Natural killer cell (primary cell): ENCODE measurements around the gene ARAP3. TPM values are rescaled to one million over a fixed set of nuclear protein-coding genes. Genes with fewer than 3 reads are reported as not detected.
A peak's percentile ranks its signal among the peaks of the same experiment; 100 is the strongest.

ENCODE experiments used
- ATAC-seq, 3 donors: fragments of 150-1000 bp in 2 of 3; fragments of 200-7000 bp in 1 of 3; cut with Tn5 transposase; 1 replicate in 1 of 3; 2 replicates in 2 of 3; pipeline ENCODE4 v1.10.0; 2021; ENCODE audit warnings: mild to moderate bottlenecking in 2 of 3, moderate library complexity in 2 of 3
- DNase-seq, 2 donors: peaks; one replicate each; pipeline versions ENCODE4 v3.0.0 to v3.0.0-alpha.2; 2013 to 2021; ENCODE audit warnings: mixed read lengths in 1 of 2
- H3K27ac ChIP-seq: one replicate; pipeline ENCODE4 v1.5.1; 2013; ENCODE audit warnings: mild to moderate bottlenecking, low read length
- H3K27me3 ChIP-seq: one replicate; pipeline ENCODE4 v1.6.1; 2013; ENCODE audit warnings: low read length; ENCODE audit not compliant: control insufficient read depth, insufficient read depth
- H3K36me3 ChIP-seq: one replicate; pipeline ENCODE4 v1.6.1; 2013; ENCODE audit warnings: low read length; ENCODE audit not compliant: control insufficient read depth, insufficient read depth
- H3K4me1 ChIP-seq: one replicate; pipeline ENCODE4 v1.6.1; 2013; ENCODE audit warnings: low read length; ENCODE audit not compliant: control insufficient read depth, insufficient read depth
- H3K4me3 ChIP-seq: one replicate; pipeline ENCODE4 v1.5.1; 2013; ENCODE audit warnings: low read length
- H3K9me3 ChIP-seq: one replicate; pipeline ENCODE4 v1.6.1; 2013; ENCODE audit warnings: low read length; ENCODE audit not compliant: control insufficient read depth, insufficient read depth
- H3K27ac Mint-ChIP-seq, 2 donors: one replicate each; pipeline ENCODE4 v1.8.0; 2022; ENCODE audit warnings: mild to moderate bottlenecking in 2 of 2, mixed read lengths in 2 of 2, moderate library complexity in 1 of 2
- H3K27me3 Mint-ChIP-seq, 2 donors: one replicate each; pipeline ENCODE4 v1.8.0; 2022; ENCODE audit warnings: low read depth in 2 of 2, mixed read lengths in 2 of 2
- H3K36me3 Mint-ChIP-seq: one replicate; pipeline ENCODE4 v1.8.0; 2022; ENCODE audit warnings: mixed read lengths
- H3K4me1 Mint-ChIP-seq, 2 donors: one replicate each; pipeline ENCODE4 v1.8.0; 2022; ENCODE audit warnings: mixed read lengths in 2 of 2
- H3K4me3 Mint-ChIP-seq: one replicate; pipeline ENCODE4 v1.8.0; 2022; ENCODE audit warnings: mild to moderate bottlenecking, moderate library complexity, mixed read lengths
- H3K9me3 Mint-ChIP-seq, 2 donors: one replicate each; pipeline ENCODE4 v1.8.0; 2022; ENCODE audit warnings: mixed read lengths in 2 of 2
- CTCF ChIP-seq: fragments of 200-600 bp; IDR thresholded peaks from one replicate; pipeline ENCODE4 v1.8.0; 2022; ENCODE audit warnings: antibody characterized with exemption
- WGBS: methylation state at CpG from one replicate; pipeline ENCODE4 v1.1.7; 2013; ENCODE audit warnings: missing lambda C conversion rate; ENCODE audit not compliant: insufficient coverage; 5-methylcytosine and 5-hydroxymethylcytosine counted together
- intact Hi-C: fragments of 100-400 bp; cut with micrococcal nuclease; formaldehyde crosslinking; loops from one replicate; pipeline ENCODE4 v1.14.2; 2022
- total RNA-seq, 4 donors: library from RNA; stranded (reverse); fragments of 120-200 nt in 1 of 4; gene quantifications; one replicate each; pipeline versions ENCODE4 v1.2.3 to v1.2.4, GENCODE V29; 2013 to 2022

The ARAP3 gene
- total RNA-seq, 3 donors from 2014 or later (not counting 1 experiment from before 2014, with no cell fraction given), result 13.9 to 25.2 (median 19.6) TPM

DNA sequence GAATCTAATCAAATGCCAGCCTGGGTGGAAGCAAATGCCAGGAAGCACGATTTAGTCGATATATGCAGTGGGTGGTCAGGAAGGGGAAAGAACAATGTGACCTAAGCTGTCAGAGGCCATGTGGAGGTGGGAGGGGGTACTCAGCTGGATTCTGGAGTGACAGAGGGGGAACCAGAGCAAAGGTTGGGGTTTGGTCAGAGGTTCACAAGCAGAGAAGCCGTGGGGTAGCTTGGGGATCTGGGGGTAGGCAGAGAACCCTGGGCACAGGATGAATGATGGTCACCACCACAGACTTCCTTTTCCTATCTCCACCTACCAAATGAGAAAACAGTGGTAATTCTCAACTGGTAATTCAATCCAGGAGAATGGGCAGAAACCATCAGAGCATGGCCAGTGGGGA is 24.1 kb upstream of the ARAP3 start:
- WGBS, result 34% methylated on average over 3 of the region's 3 CpGs
- no peak overlapping the region for H3K4me3 ChIP-seq
- DNase-seq, result no peak

DNA sequence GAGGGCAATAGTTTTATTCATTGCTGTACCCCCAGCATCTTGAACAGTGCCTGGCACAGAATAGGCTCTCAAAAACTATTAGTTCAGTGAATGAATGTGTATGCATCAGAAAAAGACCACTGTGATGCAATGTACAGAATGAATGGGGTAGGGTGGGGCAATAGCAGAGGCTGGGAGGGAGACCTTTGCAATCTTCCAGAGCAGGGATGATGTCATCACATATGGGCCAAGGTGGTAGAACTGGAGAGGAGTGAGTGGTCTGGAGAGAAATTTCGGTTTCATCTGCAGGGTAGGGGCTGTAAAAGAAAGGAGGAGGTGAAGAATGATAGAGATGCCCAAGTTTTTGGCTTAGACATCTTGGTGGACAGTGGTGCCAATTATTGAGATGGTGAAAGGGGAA is 23.4 kb upstream of the ARAP3 start:
- Mint-ChIP-seq H3K9me3 (no peaks in the 10 kb centered on the region), H3K27me3 (peaks cover 14 to 18% of the 10 kb centered on the region in 2 donors), H3K36me3 (no peaks in the 10 kb centered on the region), H3K27ac (no peak overlapping the region), H3K4me1 (peaks cover 7 to 18% of the 10 kb centered on the region in 2 donors), H3K4me3 (no peak overlapping the region)
- WGBS, result 74% methylated on average over 1 of the region's 1 CpG
- Histone ChIP-seq H3K36me3 (no peaks in the 10 kb centered on the region), H3K27me3 (peaks cover 23% of the 10 kb centered on the region), H3K27ac (no peak overlapping the region), H3K4me3 (no peak overlapping the region), H3K9me3 (no peaks in the 10 kb centered on the region), H3K4me1 (peaks cover 22% of the 10 kb centered on the region)
- TF ChIP-seq CTCF, result no peak
- ATAC-seq (no peak), DNase-seq (no peak)
- intact Hi-C loops, result no loop called here

More for the DNA sequence above, 24.1 kb upstream of the ARAP3 start:
- Mint-ChIP-seq H3K4me3 (no peak overlapping the region), H3K4me1 (peaks cover 7 to 18% of the 10 kb centered on the region in 2 donors), H3K27ac (no peak overlapping the region), H3K36me3 (no peaks in the 10 kb centered on the region), H3K27me3 (peaks cover 8 to 18% of the 10 kb centered on the region in 2 donors), H3K9me3 (no peaks in the 10 kb centered on the region)
- no peaks in the 10 kb centered on the region for H3K9me3 ChIP-seq
- peaks cover 21% of the 10 kb centered on the region for H3K4me1 ChIP-seq
- TF ChIP-seq CTCF, result no peak
- no peak overlapping the region for H3K27ac ChIP-seq
- ATAC-seq, result no peak
- H3K27me3 ChIP-seq, result peaks cover 17% of the 10 kb centered on the region
- intact Hi-C loops, result no loop called here
- H3K36me3 ChIP-seq, result no peaks in the 10 kb centered on the region

- Histone ChIP-seq H3K27me3 (peaks cover 25% of the 10 kb centered on the region), H3K9me3 (no peaks in the 10 kb centered on the region), H3K27ac (no peak overlapping the region), H3K4me1 (peaks cover 22% of the 10 kb centered on the region), H3K36me3 (no peaks in the 10 kb centered on the region), H3K4me3 (no peak overlapping the region)
- DNase-seq, result no peak
- no peaks in the 10 kb centered on the region for H3K36me3 Mint-ChIP-seq
- peaks cover 7 to 18% of the 10 kb centered on the region in 2 donors for H3K4me1 Mint-ChIP-seq
- peaks cover 21 to 24% of the 10 kb centered on the region in 2 donors for H3K27me3 Mint-ChIP-seq
- H3K9me3 Mint-ChIP-seq, result no peaks in the 10 kb centered on the region
- no peak overlapping the region for H3K4me3 Mint-ChIP-seq
- intact Hi-C loops, result no loop called here
- WGBS, result 90% methylated on average over 1 of the region's 1 CpG
- ATAC-seq, result no peak
- H3K27ac Mint-ChIP-seq, result no peak overlapping the region
- no peak for TF ChIP-seq CTCF
These were observed 22.8 kb upstream of the ARAP3 start for GRCh38 chr5:141704782-141705297.

DNA sequence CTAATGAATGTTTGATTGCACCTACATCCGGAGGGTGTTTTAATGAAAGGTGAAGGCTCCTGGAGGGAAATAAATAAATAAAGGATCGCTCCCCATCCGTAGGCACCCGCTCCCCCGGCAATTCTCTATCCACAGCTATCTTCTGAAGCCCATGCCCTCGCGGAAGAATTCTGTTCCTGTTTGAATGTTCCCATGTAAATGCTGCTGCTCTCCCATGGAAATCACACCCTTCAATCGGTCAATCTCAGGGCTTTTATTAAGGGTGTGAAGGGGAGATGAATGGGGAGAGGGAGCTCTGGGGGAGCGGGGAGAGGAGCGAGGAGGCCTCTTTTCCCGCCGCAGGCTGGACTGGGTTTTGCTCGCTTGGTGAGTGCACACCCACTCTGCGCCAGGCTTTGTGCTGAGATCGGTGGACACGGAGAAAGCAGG is 21.1 kb upstream of the ARAP3 start:
- Mint-ChIP-seq H3K4me1 (peaks cover 7 to 18% of the 10 kb centered on the region in 2 donors), H3K27ac (peak overlapping the region in 1 of 2 donors; percentile 83), H3K9me3 (no peaks in the 10 kb centered on the region), H3K27me3 (peaks cover 32 to 36% of the 10 kb centered on the region in 2 donors), H3K4me3 (no peak overlapping the region), H3K36me3 (no peaks in the 10 kb centered on the region)
- TF ChIP-seq CTCF, result no peak
- intact Hi-C loops, result no loop called here
- no peaks in the 10 kb centered on the region for H3K9me3 ChIP-seq
- 21% methylated on average over 16 of the region's 16 CpGs for WGBS
- ATAC-seq, result no peak
- peak overlapping the region; percentile 50 for H3K4me3 ChIP-seq
- H3K36me3 ChIP-seq, result no peaks in the 10 kb centered on the region
- H3K27me3 ChIP-seq, result peaks cover 32% of the 10 kb centered on the region
- peaks cover 22% of the 10 kb centered on the region for H3K4me1 ChIP-seq
- no peak for DNase-seq
- H3K27ac ChIP-seq, result no peak overlapping the region
